HG02885 (cell line): ENCODE results near the gene ATP6V0B.

ENCODE experiments used
- ATAC-seq: cut with Tn5 transposase; IDR thresholded peaks from one replicate; pipeline ENCODE4 v1.9.1; 2021; ENCODE audit warnings: mild to moderate bottlenecking; ENCODE audit not compliant: unreplicated experiment, poor library complexity

ATP6V0B gene

GRCh38 chr1:43997295-43997999 lies 22.7 kb downstream of the ATP6V0B start:
- no peak for ATAC-seq

GRCh38 chr1:43998000-43998378 lies 23.2 kb downstream of the ATP6V0B start:
- ATAC-seq, result no peak

- ATAC-seq, result no peak
Measured at GRCh38 chr1:43999455-43999854, 24.7 kb downstream of the ATP6V0B start.

GRCh38 chr1:44000122-44000665 lies 25.4 kb downstream of the ATP6V0B start:
- ATAC-seq, result no peak

GRCh38 chr1:44002165-44002564 lies 27.4 kb downstream of the ATP6V0B start:
- ATAC-seq, result no peak

GRCh38 chr1:44002606-44003157 lies 27.9 kb downstream of the ATP6V0B start:
- no peak for ATAC-seq

- no peak for ATAC-seq
Measured at GRCh38 chr1:44008259-44008658, 33.5 kb downstream of the ATP6V0B start.

- ATAC-seq, result no peak
Measured at GRCh38 chr1:44010935-44011471, 36.2 kb downstream of the ATP6V0B start.

GRCh38 chr1:44012404-44012803 lies 37.6 kb downstream of the ATP6V0B start:
- ATAC-seq, result no peak

GRCh38 chr1:44012941-44013609 lies 38.3 kb downstream of the ATP6V0B start:
- no peak for ATAC-seq

GRCh38 chr1:44013949-44014348 lies 39.2 kb downstream of the ATP6V0B start:
- no peak for ATAC-seq

- ATAC-seq, result no peak
Measured at GRCh38 chr1:44014365-44015104, 39.8 kb downstream of the ATP6V0B start.

GRCh38 chr1:44015206-44015605 lies 40.4 kb downstream of the ATP6V0B start:
- ATAC-seq, result no peak

GRCh38 chr1:44016041-44016889 lies 41.5 kb downstream of the ATP6V0B start:
- ATAC-seq, result no peak

GRCh38 chr1:44016890-44017400 lies 42.2 kb downstream of the ATP6V0B start:
- no peak for ATAC-seq

GRCh38 chr1:44019466-44019948 lies 44.7 kb downstream of the ATP6V0B start:
- ATAC-seq, result no peak

- ATAC-seq, result no peak
Measured at GRCh38 chr1:44020464-44020863, 45.7 kb downstream of the ATP6V0B start.

GRCh38 chr1:44021156-44021555 lies 46.4 kb downstream of the ATP6V0B start:
- ATAC-seq, result no peak

GRCh38 chr1:44021581-44022321 lies 47.0 kb downstream of the ATP6V0B start:
- no peak for ATAC-seq
